K562 (cell line): ENCODE measurements around the gene GPX2. TPM values are rescaled to one million over a fixed set of nuclear protein-coding genes. Genes with fewer than 3 reads are reported as not detected.

Experiments used
- CTCFL ChIP-seq: IDR thresholded peaks from 2 replicates; pipeline ENCODE4 v1.6.1; 2011; ENCODE audit warnings: borderline replicate concordance, low read depth, mild to moderate bottlenecking, moderate library complexity, low read length; ENCODE audit not compliant: insufficient read depth, poor library complexity, severe bottlenecking
- E2F3 ChIP-seq: fragments of 250-450 bp; sonication (Bioruptor Pico); IDR thresholded peaks from 2 replicates; pipeline ENCODE4 v1.4.0; 2020; ENCODE audit warnings: mild to moderate bottlenecking
- E2F5 ChIP-seq: sonication (generic); formaldehyde crosslinking; IDR thresholded peaks from 2 replicates; pipeline ENCODE4 v1.8.0; 2022; ENCODE audit warnings: mild to moderate bottlenecking, missing genetic modification reagents
- ESRRA ChIP-seq: fragments of 450-650 bp; IDR thresholded peaks from 2 replicates; pipeline ENCODE4 v1.6.1; 2014; ENCODE audit warnings: low read depth, mild to moderate bottlenecking, moderate library complexity, borderline replicate concordance
- FOXJ2 ChIP-seq: fragments of 200-800 bp; sonication (Bioruptor generic); IDR thresholded peaks from 2 replicates; pipeline ENCODE4 v1.6.1; 2016; ENCODE audit warnings: missing genetic modification characterization, missing compliant biosample characterization
- HDAC1 ChIP-seq, 2 experiments: fragments of 450-650 bp; IDR thresholded peaks; 2 replicates each; pipeline ENCODE4 v1.6.1; 2016 to 2017; ENCODE audit warnings: inconsistent platforms in 1 of 2, mild to moderate bottlenecking in 1 of 2, moderate library complexity in 1 of 2
- HDGF ChIP-seq: fragments of 450-650 bp; IDR thresholded peaks from 2 replicates; pipeline ENCODE4 v1.6.1; 2016
- MBD1 ChIP-seq: fragments of 250-450 bp; sonication (Bioruptor Pico); IDR thresholded peaks from 2 replicates; pipeline ENCODE4 v1.8.0; 2022; ENCODE audit warnings: inconsistent platforms
- MEF2A ChIP-seq: IDR thresholded peaks from 2 replicates; pipeline ENCODE4 v1.6.1; 2011; ENCODE audit warnings: low read depth, mild to moderate bottlenecking, low read length, moderate library complexity; ENCODE audit not compliant: control insufficient read depth
- NKRF ChIP-seq: fragments of 450-650 bp; IDR thresholded peaks from 2 replicates; pipeline ENCODE4 v1.6.1; 2016; ENCODE audit warnings: borderline replicate concordance
- OTX1 ChIP-seq: fragments of 450-650 bp; formaldehyde crosslinking; IDR thresholded peaks from 2 replicates; pipeline ENCODE4 v1.4.0; 2022; ENCODE audit warnings: mild to moderate bottlenecking
- RBM15 ChIP-seq: fragments of 200-400 bp; formaldehyde crosslinking; IDR thresholded peaks from 2 replicates; pipeline ENCODE4 v1.6.1; 2018; ENCODE audit warnings: mild to moderate bottlenecking, low read length, moderate library complexity; ENCODE audit not compliant: insufficient read depth
- RBM17 ChIP-seq: fragments of 200-400 bp; formaldehyde crosslinking; IDR thresholded peaks from 2 replicates; pipeline ENCODE4 v1.6.1; 2017; ENCODE audit warnings: low read depth, mild to moderate bottlenecking, low read length, borderline replicate concordance
- ZNF146 ChIP-seq: IDR thresholded peaks from one replicate; pipeline ENCODE4 v1.6.1; 2018; ENCODE audit warnings: missing compliant biosample characterization; ENCODE audit not compliant: unreplicated experiment
- ZNF174 ChIP-seq: fragments of 250-450 bp; sonication (Bioruptor Pico); IDR thresholded peaks from 2 replicates; pipeline ENCODE4 v1.4.0; 2020; ENCODE audit warnings: mild to moderate bottlenecking
- polyA plus RNA-seq, 8 experiments: library from polyadenylated mRNA; depleted of rRNA in 4 of 8; stranded (reverse) in 5 of 8; unstranded in 3 of 8; fragments of >200 nt; fragmentation: Nextera tagmentation in 2 of 8; fragmentation: Illumina TruSeq in 1 of 8; extraction: Ambion mirVana in 2 of 8; extraction: Trizol in 1 of 8; gene quantifications; 2 replicates each; pipeline versions ENCODE4 v1.2.1 to v1.2.3, GENCODE V29; 2011 to 2014; ENCODE audit warnings: inconsistent platforms in 1 of 8, missing spikeins in 1 of 8
- total RNA-seq, 7 experiments: library from RNA; depleted of rRNA in 6 of 7; stranded (reverse); fragments of >200 nt in 6 of 7; fragmentation: Illumina TruSeq in 2 of 7; extraction: Trizol in 2 of 7; gene quantifications; 2 replicates each; pipeline versions ENCODE4 v1.2.1 to v1.2.3, GENCODE V29; 2011 to 2021; ENCODE audit warnings: low replicate concordance in 1 of 7

The GPX2 gene
- total and polyA plus RNA-seq, 9 of the 15 experiments (the other 6 are each of a cell fraction or from before 2014, with no cell fraction given): 0.24 TPM; not detected in 8

- no peak for TF ChIP-seq NKRF
- TF ChIP-seq RBM15: no peak
- TF ChIP-seq ZNF174 (CRISPR knock-in tag): no peak
- no peak for TF ChIP-seq E2F3
- TF ChIP-seq RBM17: no peak
- no peak for TF ChIP-seq HDAC1 (IDR thresholded peaks at IDR 0.05)
- no peak for TF ChIP-seq HDGF
- no peak for TF ChIP-seq E2F5 (CRISPR knock-in tag)
- TF ChIP-seq MBD1 (CRISPR knock-in tag): no peak
- no peak for TF ChIP-seq OTX1 (CRISPR knock-in tag)
- no peak for TF ChIP-seq FOXJ2
- peak; percentile 42 for TF ChIP-seq CTCFL
- no peak for TF ChIP-seq ZNF146
- no peak for TF ChIP-seq ESRRA
- no peak for TF ChIP-seq MEF2A
Measured at GRCh38 chr14:64910847-64911495, 31.6 kb downstream of the GPX2 start (continued).
